OCI-M1 (cell line): ENCODE results near the gene IMMP2L.

Experiments used
- DNase-seq: peaks from one replicate; lab custom pipeline; 2025; lab: John Stamatoyannopoulos, UW

The IMMP2L gene

DNA sequence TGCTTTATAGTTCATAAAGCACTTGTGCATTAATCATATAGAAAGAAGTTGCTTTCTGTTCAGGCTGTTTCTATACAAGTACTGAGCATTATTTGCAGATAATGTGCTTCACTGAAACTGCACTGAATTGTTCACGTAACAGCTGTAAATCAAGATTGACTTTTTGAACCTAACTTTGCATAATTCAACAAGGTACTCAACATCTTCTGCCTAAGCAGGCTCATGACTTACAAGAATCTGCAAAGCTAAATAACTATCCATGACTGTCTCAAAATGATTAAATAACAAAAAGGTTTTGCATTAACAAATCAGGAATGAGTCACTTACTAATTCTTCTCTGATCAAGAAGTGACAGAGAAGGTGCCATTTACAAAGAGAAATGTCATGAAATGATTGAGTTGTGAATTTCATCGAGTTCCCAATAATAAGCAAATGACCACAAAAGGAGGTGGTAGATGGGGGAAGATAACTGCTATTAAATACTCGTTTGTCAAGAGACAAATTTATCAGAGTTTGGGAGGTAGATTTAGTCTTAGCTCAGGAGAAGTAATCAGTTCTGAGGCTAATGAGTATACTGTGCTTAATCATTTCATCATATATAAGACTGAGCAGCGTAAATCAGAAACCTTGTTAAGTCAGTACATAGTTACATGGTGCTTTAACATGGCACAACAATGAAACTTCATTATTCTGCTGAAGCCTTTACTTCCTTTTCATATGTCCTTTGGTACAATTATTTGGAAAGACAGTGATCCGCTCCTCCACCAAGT, 632.6 kb downstream of the IMMP2L start:
- DNase-seq: no peak

DNA sequence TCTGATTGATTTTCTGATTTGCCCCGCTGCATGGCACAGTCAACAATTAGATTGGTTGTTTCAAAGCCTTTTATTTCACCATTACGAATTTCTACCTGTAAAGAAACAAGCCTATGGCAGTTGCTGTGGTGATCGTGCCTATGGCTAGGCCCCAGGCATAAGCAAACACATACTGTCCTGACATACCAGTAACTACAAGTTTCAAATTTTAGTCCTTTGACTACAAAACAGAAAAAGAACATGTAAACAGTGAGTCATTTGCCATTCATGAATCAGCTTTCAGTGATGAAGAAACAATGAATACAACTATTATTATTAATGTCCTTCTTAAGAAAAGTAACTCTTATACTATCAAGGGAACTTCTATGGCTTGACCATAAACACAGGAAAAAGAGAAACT, 639.4 kb downstream of the IMMP2L start:
- no peak for DNase-seq

DNA sequence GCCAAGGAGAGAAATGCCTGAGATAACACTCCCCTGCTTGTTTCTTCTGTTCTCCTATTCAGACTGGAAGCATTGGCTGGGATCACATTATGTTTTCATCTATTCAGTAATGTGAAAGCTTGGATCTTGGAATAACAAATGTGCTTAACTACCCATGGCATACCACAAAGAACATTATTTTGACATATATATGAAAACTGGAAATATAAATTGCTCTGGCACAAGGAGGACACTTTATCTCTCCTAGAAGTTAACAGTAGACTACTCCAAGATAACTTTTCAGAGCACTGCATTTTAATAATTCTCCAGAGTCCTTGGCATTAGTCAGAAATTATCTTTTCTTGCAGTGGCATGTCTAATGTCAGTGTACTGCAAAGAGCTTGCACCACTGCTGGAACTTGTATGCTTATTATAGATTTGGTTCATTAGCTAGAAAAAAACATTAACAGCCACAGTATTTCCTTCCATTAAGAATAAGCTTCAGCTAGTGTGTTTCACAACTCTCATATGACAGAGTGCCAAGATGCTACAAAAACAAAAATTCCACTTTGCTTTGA, 640.6 kb downstream of the IMMP2L start:
- DNase-seq: no peak

DNA sequence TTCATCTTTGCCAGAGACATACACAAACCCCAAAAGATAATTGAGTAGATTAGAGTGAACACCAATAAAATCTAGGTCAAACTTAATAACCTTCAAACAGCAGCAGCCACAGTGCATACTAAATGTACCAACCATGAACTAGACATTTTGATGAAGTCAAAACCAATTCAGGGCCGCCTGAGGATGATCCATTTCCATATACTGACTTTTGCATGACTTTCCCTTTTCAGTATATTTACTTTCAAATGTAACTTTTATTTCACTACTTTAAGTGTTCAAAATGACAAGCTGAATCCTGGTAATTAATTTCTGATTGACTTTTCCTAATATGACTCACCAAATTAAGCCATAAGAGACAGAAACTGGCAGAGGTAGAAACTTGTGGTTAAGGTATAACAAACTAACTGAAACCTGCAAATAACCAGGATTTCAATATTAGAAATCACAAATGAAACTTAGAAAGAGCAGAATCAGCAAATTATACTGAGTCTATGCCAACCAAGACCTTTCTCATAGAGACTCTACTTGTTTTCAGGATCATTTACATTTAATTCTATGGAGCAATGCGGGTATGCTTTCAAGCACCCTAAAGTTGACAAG, 643.2 kb downstream of the IMMP2L start:
- DNase-seq: no peak

DNA sequence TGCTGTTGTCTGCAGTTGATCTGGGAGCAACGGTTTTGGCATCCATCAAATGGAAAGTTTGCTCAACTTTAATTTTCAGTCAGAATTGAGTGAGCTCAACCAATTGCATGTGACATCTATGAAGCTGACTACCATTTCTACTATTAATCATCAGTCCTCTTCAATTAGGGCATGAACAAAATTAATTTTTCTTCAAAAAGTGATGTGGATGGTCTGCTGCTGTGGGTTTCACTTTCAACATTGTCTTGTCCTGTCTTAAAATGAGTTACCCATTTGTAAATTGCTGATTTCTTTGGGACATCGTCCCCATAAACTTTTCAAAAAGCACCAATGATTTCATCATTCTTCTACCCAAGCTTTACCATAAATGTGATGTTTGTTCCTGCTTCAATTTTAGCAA, 648.0 kb downstream of the IMMP2L start:
- no peak for DNase-seq

DNA sequence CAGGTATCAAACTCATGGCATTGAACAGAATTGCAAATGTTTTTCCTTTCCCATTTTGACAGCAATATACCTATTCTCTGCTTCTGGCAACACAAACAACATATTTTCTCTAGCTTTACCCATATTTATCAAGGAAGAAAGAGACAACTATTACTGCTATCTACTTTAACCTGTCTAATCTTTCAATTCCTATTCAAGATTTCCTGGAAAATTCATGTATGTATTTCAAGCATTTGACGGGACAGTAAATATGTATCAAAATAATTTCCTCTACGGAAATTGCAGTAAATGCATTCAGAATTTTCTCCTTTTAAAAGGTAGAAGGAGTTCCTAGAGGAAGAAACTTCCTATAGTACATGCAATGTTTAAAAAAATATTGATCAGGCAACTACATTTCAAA, 650.7 kb downstream of the IMMP2L start:
- no peak for DNase-seq

DNA sequence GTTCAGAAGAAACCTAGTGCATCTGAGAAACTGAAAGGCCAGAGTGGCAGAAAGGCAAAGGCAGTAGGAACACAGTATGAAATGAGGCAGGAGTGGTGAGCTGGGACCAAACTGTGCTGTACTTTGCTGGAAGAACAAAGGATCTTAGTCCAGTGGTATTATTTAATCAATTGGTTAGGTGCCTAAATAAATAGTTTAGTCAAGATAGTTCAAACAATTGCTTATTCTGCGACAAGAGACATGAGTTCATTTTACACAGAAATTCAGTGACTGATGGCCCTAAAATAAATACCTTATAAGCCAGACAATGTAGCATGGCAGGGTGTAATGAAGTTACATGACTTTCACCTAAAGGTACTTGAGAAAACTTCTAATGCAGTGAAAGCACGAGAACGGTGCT, 653.2 kb downstream of the IMMP2L start:
- no peak for DNase-seq

DNA sequence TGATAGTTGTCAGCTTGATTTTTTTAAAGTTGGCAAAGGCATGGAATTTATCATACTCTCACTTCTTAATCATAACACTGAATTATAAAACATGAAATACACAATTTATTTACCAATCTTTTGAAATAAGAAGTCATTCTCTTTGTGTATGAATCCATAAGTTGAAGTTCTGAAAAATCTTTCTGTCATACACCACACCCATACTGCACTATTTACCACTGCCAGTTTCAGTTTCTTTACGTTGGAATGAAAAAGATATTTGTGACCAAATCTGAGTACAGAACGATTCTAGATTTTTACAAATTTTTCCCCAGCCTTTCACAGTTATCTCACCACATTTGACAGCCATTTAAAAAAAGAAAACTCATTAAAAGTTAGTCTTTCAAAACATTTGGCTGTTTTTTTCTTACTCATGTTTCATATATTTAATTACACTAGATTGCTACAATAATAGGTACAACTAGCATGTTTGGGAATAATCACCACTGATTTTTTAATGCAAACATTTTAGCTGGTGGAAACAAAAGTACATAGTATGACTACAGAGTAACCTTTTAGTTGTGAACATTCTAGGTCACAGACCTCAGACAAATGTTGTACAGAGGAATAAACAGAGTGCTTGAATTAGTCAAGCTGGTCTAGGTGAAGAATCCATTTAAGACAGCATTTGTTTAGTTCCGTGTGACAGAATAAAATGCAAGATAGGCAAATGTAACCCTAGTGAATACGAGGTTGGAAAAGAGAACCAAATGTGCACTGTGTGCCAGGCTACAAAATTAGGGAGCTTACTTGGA, 656.3 kb downstream of the IMMP2L start:
- DNase-seq: no peak

DNA sequence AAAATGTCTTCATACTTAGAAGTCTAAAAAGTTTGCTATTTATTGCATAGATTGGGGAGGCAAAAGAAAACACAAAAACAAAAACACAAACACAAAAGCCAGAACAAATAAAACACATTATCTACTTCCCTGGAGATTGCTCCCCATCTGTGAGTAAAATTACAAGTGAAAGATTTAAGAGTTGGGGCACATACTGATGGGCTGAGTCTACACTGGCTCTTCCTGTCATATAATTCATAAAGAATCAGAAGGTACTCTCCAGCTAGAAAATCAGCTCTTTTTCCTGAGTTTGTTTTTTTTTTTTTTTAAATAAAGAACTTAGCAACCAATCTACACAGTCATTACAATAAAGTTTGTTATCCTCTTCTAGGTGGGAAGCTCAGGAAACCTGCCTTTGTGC, 663.8 kb downstream of the IMMP2L start:
- no peak for DNase-seq

DNA sequence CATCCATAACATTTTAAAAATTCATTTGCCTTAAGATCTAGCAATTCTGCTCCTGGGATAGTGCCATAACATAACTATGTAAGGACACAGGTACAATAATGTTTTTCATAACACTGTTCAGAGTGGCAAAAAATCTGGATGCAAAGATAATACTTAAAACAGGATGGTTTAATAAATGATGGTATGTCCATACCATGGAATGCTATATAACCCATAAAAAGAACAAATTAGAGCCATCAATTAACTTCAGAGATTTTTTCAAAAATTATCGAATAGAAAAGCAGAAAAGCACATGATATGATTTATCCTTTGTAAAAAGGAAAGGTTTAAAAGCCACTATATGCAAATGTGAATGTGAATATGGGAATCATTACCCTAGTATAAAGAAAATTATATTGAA, 664.8 kb downstream of the IMMP2L start:
- no peak for DNase-seq

DNA sequence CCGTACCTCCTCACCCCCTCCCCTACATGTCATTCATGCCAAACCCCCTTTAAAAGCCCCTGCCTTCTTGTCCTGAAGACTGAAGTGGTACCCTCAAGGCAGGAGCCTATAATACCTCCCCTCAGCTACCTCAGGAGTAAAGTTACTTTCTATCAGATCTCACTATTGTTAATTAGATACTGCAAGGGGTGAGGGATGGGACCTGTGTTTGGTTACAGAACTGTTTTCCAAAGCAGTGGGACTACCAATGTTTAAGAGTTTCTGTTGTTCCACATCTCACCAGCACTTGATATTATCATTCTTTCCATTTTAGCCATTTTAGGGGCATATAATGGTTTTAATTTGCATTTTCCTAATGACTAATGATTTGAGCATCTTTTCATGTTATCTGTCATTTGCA, 668.2 kb downstream of the IMMP2L start:
- DNase-seq: no peak

DNA sequence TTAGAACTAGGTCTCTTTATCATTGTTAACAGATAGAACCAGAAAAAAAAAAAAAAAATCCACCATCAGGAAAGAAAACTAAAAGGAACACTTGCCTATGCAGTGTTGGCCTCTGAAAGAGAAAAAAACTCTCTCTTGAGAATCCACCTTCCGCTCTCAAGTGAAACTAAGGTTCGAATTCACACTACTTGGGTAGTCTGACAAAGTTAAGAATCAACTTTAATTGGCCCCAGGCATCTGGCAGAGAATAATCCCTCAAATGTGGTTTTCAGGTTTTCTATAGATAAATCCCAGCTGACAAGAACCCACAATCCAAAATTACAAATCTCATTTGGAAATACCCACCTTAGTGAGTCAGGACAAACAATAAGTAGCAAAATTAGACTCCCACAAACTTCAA, 671.1 kb downstream of the IMMP2L start:
- DNase-seq: no peak

DNA sequence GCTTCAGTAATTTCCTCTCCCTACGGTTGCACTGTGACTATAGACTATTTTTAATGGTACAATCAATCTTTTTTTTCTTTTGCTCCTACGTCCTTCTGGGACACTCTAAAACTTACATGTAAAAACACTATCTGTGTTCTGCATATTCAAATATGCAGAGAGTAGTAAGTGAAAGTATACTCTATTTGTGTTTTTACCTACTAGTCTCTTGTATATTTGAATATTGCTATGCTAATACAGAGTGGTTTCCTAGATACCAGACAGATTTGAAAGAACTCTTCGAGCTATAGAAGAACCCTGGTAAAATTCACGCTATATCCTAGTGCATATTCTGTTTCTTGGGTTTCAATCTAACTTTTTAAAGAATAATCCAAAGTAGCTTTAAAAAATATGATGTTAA, 672.2 kb downstream of the IMMP2L start:
- DNase-seq: no peak

DNA sequence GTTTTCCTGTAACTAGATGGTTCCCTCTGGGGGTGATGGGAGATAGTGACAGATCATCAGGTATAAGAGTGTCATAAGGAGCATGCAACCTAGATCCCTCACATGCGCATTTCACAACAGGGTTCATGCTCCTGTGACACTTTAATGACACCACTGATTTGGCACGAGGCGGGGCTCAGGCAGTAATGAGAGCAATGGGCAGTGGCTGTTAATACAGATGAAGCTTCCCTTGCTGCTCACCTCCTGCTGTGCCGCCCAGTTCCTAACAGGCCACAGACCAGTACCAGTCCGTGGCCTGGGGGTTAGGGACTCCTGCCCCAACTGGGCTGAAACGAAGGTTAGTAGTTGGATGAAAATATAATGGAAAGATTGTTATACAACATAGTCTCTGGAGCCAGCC, 673.0 kb downstream of the IMMP2L start:
- no peak for DNase-seq

DNA sequence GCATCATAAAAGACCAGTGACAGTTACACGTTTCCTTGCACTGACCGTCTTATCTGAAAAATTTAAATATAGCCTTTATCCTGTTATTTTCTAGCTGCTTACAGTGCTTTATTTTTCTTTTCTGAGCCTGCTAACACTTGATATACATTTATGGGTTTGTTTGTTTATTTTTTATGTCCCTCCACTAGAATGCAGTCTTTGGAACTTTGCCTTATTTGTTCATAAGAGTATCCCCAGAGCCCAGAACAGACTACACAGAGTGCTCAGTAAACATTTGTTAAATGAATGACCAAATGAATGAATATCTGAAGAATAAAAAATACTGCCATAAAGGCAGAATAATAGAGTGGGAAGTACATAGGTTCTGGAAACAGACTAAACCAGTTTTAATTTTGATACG, 673.7 kb downstream of the IMMP2L start:
- DNase-seq: no peak

DNA sequence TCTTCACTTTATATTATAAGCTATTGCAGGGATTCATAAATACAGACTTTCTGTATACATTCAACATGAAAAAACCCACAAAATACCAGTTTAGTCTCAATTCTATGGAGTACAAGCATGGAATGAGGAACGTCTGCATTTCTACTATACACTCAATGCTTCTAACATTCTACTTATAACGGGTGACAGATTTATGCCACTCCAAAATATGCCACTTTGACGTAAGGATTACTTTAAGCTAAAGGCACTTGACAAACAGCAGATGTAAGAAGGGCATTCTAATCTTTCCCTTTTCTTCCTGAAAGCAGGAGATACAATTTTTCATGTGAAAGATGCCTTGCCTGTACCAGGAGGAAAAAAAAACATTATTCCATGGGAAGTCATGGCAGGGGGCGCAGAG, 676.8 kb downstream of the IMMP2L start:
- no peak for DNase-seq

DNA sequence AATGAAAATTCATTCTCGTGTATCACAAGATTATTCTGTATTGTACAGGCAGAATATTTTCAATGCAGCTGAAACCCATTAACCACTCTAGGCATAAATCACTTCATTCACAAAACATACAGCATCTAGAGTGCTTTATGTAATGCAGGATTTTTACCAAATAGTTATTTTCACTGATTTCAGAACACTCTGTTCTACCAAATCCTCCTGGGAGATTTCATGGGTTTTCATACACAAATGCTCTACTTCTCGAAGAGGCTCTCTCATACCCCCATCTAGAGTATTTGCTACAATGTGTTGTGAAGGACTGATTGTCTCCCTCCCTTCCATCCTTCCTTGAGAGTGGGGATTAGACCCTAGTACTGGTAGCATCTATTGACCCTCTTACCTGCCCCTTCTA, 680.6 kb downstream of the IMMP2L start:
- no peak for DNase-seq

DNA sequence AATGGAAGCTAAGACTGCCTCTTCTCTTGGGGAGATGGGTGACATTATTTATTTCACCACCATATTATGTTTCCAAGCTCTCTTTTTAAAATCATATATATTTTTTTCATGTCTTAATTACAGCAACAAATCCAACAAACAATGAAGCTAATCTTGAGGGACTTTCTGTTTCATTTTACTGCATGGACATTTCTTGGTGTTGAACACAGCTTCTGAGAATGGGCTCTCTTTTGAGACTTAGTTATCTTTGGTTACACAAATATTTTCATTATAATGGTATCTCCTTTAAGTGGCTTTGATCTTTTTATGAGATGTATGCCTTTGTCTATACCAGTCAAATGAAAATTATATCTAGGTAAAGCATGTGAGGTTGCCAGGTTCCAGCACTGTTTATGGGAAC, 681.3 kb downstream of the IMMP2L start:
- no peak for DNase-seq

DNA sequence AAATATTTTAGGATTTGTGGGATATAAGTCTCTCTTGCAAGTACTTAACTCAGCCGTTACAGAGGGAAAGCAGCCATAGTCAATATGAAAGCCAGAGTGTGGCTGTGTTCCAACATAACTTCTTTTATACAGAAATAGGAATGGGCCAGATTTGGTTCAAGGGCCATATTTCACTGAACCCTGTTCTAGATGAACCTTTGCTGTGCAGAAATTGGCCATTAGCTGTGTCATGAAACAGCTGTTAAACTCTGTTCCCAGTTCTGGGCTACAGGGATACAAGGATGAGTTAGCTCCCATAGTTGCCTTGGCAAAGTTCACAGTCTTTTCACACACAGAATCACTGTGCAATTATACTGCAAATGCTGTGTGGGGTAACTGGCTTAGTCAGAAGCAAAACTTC, 685.3 kb downstream of the IMMP2L start:
- no peak for DNase-seq

DNA sequence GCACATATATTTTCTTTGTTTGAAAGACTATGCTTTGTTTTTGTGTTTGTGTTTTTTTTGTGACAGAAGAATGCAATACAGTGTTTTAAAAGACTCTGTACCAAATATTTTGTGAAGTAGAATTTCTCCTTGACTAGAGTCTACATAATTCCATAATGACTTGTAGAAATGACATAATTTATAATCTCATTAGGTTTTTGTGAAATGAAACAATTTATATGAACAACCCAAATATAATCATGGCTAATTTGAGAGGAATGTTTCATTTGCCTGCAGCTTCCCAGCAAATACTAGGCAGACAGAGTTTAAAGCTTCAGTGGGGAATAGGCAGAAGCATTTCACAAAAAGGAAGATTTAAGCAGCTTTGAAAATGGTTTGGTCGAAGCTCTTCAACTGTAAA, 686.9 kb downstream of the IMMP2L start:
- no peak for DNase-seq

DNA sequence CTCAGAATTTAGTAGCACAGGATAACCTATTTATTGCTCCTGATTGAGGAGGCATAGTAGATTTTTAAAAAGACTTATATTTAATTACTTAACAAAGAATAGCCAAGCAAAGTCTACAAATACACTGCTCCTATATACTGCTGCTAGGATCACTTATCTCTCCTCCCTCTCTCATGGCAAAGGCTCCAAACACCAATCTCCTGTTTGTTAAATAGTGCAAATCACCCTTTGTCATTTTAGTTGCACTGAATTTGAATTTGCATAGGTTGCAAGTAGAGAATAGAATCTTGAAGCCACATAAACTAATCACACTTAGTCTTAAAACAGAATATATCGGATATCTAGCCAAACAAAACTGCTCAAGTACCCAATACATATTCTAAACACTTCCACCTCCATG, 690.4 kb downstream of the IMMP2L start:
- no peak for DNase-seq

DNA sequence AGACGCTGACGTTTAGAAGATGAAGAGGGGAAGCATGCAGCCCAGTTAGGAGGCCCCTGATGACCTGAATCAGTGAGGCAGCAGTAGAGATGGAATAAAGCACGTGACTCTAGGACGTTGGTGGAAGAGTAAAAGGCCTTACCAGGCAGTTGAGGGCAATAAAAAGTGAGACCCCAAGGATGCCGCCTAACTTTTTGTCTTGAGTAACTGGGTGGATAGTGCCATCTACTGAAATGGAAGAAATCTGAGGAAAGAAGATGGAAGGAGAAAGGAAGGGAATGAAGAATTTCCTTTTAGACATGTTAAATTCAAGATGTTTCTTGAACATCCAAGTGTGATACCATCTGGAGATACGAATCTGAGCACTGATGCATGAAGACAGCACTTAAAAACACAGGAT, 691.4 kb downstream of the IMMP2L start:
- no peak for DNase-seq

DNA sequence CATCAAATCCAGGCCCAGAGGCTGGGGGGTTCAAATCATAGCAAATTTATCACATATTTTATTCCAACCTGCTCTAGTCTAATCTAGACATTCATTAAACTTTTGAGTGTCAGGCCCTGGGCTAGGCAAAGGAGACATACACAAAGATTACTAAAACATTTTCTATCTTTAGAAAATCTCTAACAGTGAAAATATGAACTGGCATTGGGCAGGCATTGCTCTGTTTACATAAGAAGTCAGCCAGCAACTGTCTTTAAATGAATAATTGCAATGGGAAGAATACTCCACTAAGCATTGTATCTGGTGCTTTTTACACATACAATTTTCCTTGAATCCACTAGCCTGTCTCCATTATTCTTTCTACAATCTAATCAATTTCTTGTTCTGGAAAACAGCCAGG, 693.8 kb downstream of the IMMP2L start:
- no peak for DNase-seq
